ENCODE measurements around the gene GNL3.

GNL3 gene

DNA sequence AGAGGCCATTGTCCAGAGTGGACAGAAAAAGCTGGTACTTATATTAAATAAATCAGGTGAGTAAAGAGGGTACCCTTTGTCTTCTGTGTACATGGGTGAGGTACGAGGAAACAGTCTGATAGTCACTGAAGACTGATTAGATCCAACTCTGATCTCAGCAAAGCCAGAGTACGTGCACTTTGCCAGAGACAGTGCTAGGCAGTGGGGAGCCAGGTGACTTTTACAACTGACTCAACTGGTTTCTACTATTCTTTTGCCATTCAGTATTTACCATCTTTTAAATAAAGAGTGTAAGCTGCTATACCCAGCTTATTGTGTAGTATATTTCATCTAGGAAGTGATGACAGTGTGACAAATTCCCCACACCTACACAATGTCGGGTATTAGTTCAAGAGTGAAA, 3.3 kb downstream of the GNL3 start:
- DNase-seq: no peak

DNA sequence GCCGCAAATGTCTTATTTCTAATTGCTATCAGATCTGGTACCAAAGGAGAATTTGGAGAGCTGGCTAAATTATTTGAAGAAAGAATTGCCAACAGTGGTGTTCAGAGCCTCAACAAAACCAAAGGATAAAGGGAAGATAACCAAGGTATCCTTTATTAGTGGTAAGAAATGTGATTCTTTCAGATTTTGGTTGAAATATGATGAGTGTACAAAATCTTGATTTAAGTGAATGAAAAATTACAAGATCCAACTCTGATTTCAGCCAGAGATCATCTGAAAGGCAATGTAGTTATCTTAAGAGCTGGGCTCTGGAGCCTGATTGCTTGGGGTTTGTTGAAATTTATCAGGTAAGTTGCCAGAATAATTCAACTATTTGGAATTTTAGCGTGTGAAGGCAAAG, 4.7 kb downstream of the GNL3 start:
- DNase-seq: no peak

GRCh38 chr3:52693071-52693470, 7.2 kb downstream of the GNL3 start:
- DNase-seq: no peak

- no peak for DNase-seq
These were observed 8.8 kb downstream of the GNL3 start for GRCh38 chr3:52694528-52695189.

DNA sequence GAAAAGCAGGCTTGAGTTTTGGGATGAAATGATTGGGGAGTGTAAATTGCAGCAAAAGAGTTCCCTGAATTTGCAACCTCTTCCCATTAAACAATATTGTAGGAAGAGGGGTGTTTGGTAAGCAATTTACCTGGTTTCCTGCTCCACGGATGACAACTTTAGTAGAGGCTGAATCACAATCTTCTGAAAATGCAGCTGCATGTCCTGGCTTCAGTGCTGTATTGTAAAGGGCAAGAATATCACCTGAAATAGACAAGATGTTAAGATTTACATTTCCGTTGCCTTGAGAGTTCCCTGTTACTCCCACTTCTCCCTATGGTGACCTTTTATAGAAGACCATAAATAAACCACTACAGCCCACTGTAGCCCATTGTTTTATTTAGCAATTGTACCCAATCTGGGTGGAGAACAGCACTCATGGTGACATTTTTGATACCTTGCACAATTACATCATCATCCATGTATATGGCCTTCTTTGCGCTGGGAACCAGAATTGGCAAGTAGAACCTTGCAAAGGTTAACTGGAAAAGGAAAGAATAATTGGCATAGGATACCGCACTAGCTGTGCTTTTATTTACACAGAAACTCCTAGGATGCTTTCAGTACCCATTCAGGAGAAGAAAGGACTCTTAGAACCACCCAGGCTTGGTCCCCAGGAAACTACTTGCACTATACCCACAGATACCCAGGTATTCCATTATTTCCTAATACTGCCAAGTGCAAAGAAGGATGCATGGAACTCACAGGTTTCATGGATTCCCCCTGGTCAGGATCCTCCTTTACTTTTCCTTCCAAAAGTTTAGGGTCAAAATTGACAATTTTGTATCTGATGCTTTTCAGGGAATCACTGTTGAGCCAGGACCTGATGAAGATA, 10.2 kb downstream of the GNL3 start:
- no peak for DNase-seq

DNA sequence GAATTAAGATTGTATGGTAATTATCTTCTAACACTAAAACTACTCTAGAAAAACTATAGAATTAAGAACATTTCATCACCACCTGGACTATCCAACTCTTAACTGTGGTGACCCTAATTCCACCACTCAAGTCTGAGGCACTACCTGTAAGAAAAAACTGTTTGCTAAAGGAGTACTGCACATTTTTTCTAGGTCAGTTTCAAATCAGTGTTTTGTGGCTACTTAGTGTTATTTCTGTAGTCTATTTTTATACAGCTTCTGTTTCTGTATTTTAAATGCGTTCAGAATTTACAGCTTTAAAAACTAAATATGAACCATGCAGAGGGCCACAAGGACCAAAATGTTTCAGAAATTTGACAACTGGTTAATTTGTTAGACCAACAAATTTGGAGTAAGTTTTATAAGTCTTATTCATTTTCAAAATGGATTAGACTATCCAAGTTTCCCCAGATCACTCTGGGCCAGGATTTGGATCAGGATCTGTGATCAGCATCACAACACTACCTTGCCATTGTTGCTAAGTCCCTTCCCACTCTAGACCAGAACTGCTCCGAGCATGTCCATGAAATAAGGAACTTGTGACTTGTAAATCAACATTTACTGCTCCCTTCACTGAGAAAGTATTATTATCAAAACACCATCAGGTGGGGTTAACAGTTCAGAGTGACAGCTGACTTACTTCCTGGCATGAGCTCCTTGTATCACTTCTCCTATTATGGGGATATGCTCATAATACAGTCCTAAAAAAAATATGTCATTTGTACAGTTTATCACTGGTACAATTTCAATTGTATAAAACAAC, 11.2 kb downstream of the GNL3 start:
- DNase-seq: no peak

DNA sequence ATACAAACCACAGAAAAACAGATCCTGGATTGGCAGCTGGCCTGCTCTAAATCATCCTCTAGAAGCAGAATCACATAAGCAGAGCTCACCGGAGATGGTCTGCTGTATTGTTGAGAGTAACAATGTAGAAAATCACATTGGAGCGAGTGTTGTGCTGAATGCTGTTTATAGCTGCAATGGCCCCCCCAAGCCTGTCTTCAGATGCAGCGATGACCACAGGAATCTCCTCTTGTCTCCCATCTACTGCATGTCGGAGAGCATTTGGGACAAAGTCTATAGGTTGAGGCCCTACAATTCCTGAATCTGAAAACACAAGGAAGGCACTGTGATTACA, 11.8 kb downstream of the GNL3 start:
- no peak for DNase-seq

GRCh38 chr3:52703341-52703740, 17.5 kb downstream of the GNL3 start:
- no peak for DNase-seq

- DNase-seq: no peak
These were observed 19.0 kb downstream of the GNL3 start for GRCh38 chr3:52704611-52705437.

GRCh38 chr3:52705438-52705687, 19.5 kb downstream of the GNL3 start:
- DNase-seq: no peak

- peak; percentile 75 for DNase-seq
These were observed 20.2 kb downstream of the GNL3 start, which contains the start of the genes GLT8D1 and SPCS1 for GRCh38 chr3:52705688-52706686. Gene GLT8D1, minus strand, starts transcription at chr3:52705791. Its CDS starts 5,331 bp downstream, at chr3:52700460. Gene SPCS1, plus strand, starts transcription at chr3:52706106. Its CDS starts 141 bp downstream, at chr3:52706247.

DNA sequence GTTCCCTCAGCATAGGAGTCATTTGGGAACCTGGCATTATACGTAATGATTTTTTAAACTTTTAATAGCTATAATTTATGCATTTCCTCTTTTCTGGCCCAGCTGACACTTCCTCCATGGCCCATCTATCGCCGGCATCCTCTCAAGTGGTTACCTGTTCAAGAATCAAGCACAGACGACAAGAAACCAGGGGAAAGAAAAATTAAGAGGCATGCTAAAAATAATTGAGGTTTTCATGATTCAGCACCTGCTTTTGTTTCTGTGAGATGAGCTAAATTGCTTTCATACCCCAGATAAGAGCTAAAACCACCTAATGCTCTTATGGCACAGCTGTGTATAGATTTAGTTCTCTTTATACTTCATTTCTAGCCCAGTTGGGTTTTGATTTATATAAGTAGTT, 21.8 kb downstream of the GNL3 start:
- no peak for DNase-seq

- no peak for DNase-seq
These were observed 24.7 kb downstream of the GNL3 start for GRCh38 chr3:52710512-52710911.

GRCh38 chr3:52712291-52713212, 26.7 kb downstream of the GNL3 start:
- no peak for DNase-seq

GRCh38 chr3:52714335-52715302, 28.8 kb downstream of the GNL3 start:
- no peak for DNase-seq

- DNase-seq: no peak
These were observed 30.0 kb downstream of the GNL3 start for GRCh38 chr3:52715714-52716305.

DNA sequence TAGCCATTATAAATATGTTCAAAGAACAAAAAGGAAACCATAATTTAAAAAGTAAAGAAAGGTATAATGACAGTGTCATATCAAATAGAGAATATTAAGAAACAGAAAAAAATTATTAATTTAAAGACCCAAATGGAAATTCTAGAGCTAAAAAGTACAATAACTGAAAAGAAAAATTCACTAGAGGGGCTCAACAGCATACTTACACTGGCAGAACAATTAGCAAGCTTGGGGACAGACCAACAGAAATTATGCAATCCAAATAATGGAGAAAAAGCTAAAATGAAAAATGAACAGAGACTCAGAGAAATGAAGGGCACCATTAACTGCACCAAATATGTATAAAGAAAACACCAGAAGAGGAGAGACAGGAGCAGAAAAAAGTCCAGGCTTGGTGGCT, 33.8 kb downstream of the GNL3 start:
- DNase-seq: no peak

GRCh38 chr3:52721002-52721729, 35.3 kb downstream of the GNL3 start:
- DNase-seq: peak; percentile 34

Data from CD4-positive, alpha-beta T cell treated with Interleukin-4 for 4 hours (primary cell).